Lower leg skin (tissue), 4 donors: ENCODE results near the gene TRPM3. TPM values are rescaled to one million over a fixed set of nuclear protein-coding genes. Genes with fewer than 3 reads are reported as not detected.
A peak's percentile ranks its signal among the peaks of the same experiment; 100 is the strongest.

Experiments
- DNase-seq, 2 donors: peaks; one replicate each; pipeline ENCODE4 v3.0.0-alpha.2; 2019; ENCODE audit warnings: low spot score in 2 of 2
- H3K4me3 ChIP-seq: fragments of 200-600 bp; sonication (generic); 2 replicates; pipeline ENCODE4 v1.5.1; 2017; ENCODE audit warnings: mild to moderate bottlenecking, low read depth; ENCODE audit not compliant: poor library complexity, severe bottlenecking
- POLR2A ChIP-seq, 2 donors: fragments of 450-650 bp; IDR thresholded peaks; one replicate each; pipeline ENCODE4 v1.6.1; 2016 to 2017; ENCODE audit warnings: antibody characterized with exemption in 2 of 2, mild to moderate bottlenecking in 1 of 2, moderate library complexity in 1 of 2
- WGBS, 2 donors: methylation state at CpG; one replicate each; pipeline ENCODE4 v1.1.5; 2018; 5-methylcytosine and 5-hydroxymethylcytosine counted together
- intact Hi-C: fragments of 100-400 bp; cut with DNase I; formaldehyde crosslinking; loops from one replicate; pipeline ENCODE4 v1.15.0; 2023; ENCODE audit warnings: low total_unique reads
- total RNA-seq, 4 donors: library from RNA; depleted of rRNA; stranded (reverse); fragments of >200 nt; gene quantifications; one replicate each; pipeline ENCODE4 v1.1.0, GENCODE V29; 2016
- TF ChIP-seq, protein P1 (sequence below), 3 donors: fragments of 450-650 bp; IDR thresholded peaks; one replicate each; pipeline ENCODE4 v1.5.1; 2016; ENCODE audit warnings: antibody characterized with exemption in 3 of 3, mild to moderate bottlenecking in 3 of 3, moderate library complexity in 2 of 3

TRPM3 gene
- total RNA-seq, 4 donors from 2014 or later, result 0.10 to 0.29 TPM; not detected in 2

DNA sequence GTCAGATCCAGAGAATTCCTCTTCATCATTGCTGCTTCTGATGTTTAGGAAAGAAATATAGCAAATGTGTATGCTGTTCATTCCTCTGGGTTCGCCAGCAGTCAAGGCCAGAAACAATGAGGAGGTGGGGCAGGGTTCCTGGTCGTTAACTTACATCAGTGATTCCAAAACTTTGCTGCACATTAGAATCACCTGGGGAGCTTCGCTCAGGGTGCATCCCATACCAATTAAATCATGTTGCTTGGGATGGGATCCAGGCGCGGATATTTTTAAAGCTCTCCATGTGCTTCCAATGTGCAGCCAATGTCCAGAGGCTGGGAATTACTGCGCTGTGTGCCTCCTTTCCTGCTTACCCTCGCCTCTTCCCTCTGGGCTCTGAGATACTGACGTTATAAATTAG, 479.1 kb downstream of the TRPM3 start:
- 66 to 73% methylated on average over 8 of the region's 8 CpGs for WGBS, 2 donors
- TF ChIP-seq POLR2A (IDR thresholded peaks at IDR 0.05), result no peak
- TF ChIP-seq, protein P1, sequence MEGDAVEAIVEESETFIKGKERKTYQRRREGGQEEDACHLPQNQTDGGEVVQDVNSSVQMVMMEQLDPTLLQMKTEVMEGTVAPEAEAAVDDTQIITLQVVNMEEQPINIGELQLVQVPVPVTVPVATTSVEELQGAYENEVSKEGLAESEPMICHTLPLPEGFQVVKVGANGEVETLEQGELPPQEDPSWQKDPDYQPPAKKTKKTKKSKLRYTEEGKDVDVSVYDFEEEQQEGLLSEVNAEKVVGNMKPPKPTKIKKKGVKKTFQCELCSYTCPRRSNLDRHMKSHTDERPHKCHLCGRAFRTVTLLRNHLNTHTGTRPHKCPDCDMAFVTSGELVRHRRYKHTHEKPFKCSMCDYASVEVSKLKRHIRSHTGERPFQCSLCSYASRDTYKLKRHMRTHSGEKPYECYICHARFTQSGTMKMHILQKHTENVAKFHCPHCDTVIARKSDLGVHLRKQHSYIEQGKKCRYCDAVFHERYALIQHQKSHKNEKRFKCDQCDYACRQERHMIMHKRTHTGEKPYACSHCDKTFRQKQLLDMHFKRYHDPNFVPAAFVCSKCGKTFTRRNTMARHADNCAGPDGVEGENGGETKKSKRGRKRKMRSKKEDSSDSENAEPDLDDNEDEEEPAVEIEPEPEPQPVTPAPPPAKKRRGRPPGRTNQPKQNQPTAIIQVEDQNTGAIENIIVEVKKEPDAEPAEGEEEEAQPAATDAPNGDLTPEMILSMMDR (IDR thresholded peaks at IDR 0.05), result no peak
- H3K4me3 ChIP-seq, result no peak overlapping the region
- no peak for DNase-seq
- intact Hi-C loops, result loop anchor here (10.0 kb wide), 1 partner anchor 602 kb away; no protein-coding TSS in a partner anchor

DNA sequence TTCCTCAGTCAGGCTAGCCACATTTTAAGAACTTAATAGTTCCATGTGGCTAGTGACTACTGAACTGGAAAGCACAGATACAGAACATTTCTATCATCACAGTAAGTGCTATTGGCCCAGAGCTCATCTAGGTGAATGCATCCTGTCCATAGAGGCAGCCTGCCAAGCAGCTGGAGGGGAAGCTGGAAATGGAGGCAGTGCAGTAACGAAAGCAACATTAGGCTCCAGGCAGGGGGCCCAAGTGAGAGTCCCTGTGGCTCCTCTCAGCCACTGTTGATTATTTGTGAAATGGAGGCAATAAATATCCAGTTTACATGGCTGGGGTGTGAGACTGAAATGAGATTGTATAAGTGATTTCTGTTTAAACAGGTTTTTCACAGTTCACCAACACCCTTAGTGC, 479.8 kb downstream of the TRPM3 start:
- intact Hi-C loops, result loop anchor here (10.0 kb wide), 1 partner anchor 603 kb away; no protein-coding TSS in a partner anchor
- no peak for TF ChIP-seq POLR2A (IDR thresholded peaks at IDR 0.05)
- TF ChIP-seq, protein P1 (IDR thresholded peaks at IDR 0.05), result no peak
- no peak for DNase-seq
- H3K4me3 ChIP-seq, result no peak overlapping the region
- 29 to 46% methylated on average over 1 of the region's 1 CpG for WGBS, 2 donors

DNA sequence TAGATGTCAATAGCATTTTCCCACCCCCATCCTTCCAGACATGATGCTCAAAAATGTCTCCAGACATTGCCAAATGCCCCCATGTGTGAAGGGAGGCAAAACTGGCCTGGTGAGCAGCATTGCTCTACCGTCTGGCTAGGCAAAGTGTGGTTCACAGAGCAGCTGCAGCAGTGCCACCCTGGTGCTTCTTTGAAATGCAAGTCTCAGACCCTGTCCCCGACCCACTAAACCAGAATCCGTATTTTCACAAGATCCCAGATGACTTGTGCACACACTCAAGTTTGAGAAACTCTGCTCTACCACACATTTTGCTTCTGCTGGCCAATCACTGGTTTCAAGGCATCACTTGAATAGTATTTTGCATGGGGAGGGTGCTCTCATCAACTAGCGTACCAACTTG, 480.4 kb downstream of the TRPM3 start:
- no peak for DNase-seq
- TF ChIP-seq, protein P1 (IDR thresholded peaks at IDR 0.05), result no peak
- 80 to 82% methylated on average over 4 of the region's 4 CpGs for WGBS, 2 donors
- intact Hi-C loops, result loop anchor here (10.0 kb wide), 1 partner anchor 604 kb away; no protein-coding TSS in a partner anchor
- no peak overlapping the region for H3K4me3 ChIP-seq

DNA sequence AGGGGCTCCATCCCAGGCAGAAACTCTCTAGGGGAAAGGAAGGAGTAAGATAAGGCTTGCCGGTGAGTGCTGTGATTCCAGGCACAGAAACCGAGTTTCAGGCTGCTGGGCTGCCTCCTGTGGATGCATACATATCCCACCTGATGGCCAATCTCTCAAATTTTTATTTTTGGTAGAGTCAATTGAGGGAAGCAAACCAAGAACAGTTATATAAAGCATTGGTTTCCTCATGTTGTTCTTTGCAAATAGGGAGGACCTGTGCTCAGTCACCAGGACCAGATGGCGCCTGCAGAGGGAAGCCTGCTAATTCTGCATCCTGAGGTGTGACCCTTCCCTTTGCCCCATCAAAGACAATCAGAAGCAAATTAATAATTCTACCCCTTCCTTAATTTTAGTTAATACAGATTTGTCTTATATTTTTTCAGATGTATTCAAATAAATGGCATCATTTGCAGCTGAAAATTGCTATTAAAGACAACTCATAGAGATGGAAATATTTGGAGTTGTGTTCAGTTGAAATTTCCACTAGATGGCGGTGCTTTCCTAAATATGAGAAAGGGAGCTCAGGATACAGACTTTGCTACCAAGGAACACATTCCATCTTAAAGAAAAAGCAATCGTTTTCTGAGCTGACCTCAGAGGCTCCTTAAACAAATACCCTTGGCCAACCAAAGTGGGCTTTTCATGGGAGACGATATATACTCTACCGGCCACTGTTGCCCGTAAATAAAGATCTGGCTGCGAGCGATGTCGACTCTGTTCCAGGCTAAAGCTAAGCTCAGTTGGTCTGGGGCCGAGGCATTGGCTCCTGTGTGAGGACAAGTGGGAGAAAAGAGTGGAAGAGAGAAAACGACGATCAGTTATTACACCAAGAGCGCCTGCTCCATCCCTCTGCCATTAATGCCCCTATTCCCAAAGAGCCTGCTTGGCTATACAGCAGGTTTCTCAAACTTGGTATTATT, 481.3 kb downstream of the TRPM3 start:
- H3K4me3 ChIP-seq, result no peak overlapping the region
- DNase-seq, result no peak
- no peak for TF ChIP-seq POLR2A (IDR thresholded peaks at IDR 0.05)
- TF ChIP-seq, protein P1 (IDR thresholded peaks at IDR 0.05), result no peak
- intact Hi-C loops, result loop anchor here (5.0 to 10.0 kb wide), 3 partner anchors 227 to 605 kb away; no protein-coding TSS in a partner anchor
- WGBS, 2 donors, result 52 to 53% methylated on average over 15 of the region's 15 CpGs

DNA sequence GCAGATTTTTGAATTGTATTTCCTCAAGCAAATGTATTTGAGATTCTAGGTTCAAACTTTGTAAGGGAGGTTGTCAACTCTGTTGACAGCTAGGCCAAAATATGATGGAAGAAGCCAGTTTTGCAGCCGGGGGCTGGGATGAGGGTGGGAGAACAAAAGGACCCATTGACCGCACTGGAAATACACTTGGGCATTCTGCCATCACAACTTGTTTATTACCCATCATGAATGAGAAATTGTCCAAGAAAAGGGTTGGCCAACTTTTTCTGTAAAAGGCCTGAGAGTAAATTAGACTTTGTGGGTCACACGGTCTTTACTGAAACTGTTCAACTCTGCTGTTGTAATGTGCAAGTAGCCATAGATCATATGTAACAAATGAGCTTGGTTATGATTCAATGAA, 485.6 kb downstream of the TRPM3 start:
- no peak overlapping the region for H3K4me3 ChIP-seq
- 67 to 69% methylated on average over 3 of the region's 3 CpGs for WGBS, 2 donors
- DNase-seq, result peak in 1 of 2 donors; percentile 23
- TF ChIP-seq POLR2A (IDR thresholded peaks at IDR 0.05), result no peak
- TF ChIP-seq, protein P1 (IDR thresholded peaks at IDR 0.05), result no peak
- intact Hi-C loops, result loop anchor here (5.0 to 10.0 kb wide), 2 partner anchors 232 to 359 kb away; no protein-coding TSS in a partner anchor
